A172 (cell line): ENCODE measurements around the gene SEMA4D. TPM values are rescaled to one million over a fixed set of nuclear protein-coding genes. Genes with fewer than 3 reads are reported as not detected.

ENCODE experiments used
- DNase-seq: peaks from one replicate; pipeline ENCODE4 v3.0.0-alpha.2; 2015; ENCODE audit warnings: low spot score
- total RNA-seq: library from RNA; depleted of rRNA; stranded (reverse); fragments of >200 nt; shearing (Covaris generic); gene quantifications from 2 replicates; pipeline ENCODE4 v1.2.3, GENCODE V29; 2014

The SEMA4D gene
- total RNA-seq, 1 experiment from 2014 or later: 5.1 TPM

GRCh38 chr9:89445801-89446251 is 52.1 kb downstream of the SEMA4D start:
- DNase-seq: no peak

- no peak for DNase-seq
Measured at GRCh38 chr9:89444925-89445765, 52.8 kb downstream of the SEMA4D start.

DNA sequence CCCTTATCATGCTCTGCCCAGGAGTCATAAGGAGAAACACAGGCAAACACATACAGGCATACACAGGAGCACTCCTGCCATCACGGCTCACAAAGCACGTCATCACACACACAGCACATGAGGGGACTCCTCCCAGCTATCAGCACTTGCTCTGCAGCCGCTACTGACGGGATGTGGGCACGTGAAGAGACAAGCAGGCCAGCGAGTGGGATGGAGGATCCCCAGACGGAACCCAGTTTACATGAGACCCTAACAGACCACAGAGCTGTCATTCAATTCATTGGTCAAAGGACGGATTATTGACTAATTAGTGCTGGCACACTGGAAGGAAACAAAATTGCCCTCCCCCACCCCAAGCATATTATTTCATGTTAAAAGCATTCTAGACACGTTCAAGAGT is 53.6 kb downstream of the SEMA4D start:
- no peak for DNase-seq

DNA sequence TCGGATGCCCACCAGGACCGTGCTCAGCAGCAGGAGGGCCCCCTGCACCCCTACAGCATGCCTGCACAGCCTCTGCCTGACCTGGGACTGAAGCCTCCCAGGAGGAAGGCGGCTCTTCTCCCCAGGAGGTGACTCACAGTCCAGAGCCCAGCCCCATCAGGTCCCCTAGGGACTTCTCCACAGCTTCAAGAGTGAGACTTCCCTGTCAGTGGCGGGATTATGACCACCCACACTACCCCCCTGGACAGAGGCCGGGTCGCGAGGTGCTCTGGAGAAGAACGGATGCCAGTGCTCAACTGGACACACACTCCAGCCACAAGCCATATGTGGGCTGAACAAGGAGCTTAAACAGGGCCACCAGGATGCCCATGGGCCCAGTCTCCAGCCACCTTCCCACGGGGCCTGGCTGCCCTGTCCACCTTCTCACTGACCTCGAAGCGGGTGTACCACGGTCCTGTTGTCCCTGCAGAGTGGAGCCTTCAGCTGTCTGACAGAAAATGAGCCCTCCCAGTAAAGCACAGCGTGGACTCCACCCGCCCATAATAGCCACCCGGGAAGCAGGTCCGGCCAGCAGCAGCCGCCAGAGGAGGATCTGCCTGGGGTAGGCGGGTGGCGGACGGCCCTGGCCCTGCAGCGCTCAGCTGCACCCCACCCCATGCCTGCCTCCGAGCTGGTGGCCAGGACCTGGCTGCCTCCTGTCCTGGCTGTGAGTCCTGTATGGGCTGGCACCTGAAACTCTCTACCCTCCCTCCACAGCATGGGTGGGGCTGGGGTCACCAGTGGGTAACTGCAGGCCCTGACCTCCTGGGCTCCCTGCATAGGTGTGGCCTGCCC is 54.7 kb downstream of the SEMA4D start:
- peak; percentile 70 for DNase-seq

DNA sequence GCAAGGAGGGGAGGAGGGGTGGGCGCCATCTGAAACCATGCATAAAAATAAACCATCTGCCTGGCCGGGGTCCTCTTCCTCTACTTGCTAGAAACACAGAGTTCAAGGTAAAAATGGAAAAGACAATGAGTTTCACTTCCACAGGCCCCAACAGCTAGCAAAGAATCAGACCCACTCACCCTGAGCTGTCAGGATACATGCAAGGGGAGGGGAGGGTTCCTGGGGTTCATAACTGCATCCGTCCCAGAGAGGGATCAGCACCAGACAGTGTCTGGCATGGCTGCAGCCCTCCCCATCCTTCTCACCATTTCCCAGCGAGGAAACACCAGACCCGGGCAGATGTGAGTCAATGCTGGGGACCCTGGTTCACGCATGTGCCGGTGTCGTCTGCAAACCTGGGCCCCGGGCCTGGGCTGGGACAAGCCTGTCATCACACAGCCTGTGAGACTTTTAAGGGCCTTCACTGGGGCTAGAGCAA is 55.4 kb downstream of the SEMA4D start:
- DNase-seq: no peak

GRCh38 chr9:89441986-89442385 is 55.9 kb downstream of the SEMA4D start:
- no peak for DNase-seq

GRCh38 chr9:89441655-89441970 is 56.3 kb downstream of the SEMA4D start:
- no peak for DNase-seq

DNA sequence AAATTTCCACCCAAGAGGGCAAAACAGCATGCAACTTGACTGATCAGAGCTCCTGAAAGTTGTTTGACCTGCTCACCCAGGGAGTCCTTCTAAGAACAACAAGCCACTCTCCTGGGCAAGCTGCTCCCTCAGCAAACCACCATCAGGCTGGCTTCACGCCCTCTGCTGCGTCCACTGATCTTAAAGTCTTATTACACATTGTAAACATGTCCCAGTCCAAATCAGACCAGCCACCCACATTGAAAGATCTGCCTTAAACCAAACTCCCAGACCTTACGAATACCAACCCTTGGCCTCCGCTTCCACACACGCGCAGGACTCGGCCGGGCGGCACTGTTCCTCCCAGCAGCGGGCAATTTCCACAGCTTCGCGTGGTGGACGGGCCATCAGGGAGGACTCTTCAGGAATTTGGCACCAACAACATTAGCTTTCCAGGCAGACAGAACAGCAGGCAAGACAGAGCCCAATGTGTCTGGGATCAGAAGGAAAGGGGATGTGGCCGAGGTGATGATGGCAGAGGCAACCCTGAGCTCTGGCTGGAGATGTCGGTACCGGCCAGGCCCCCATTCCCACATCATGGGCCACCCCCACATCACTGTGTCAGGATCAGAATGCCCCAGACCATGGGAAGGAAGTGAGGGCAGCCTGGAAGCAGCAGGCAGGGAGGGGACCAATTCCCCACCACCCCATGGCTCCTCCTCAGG is 56.8 kb downstream of the SEMA4D start:
- no peak for DNase-seq

DNA sequence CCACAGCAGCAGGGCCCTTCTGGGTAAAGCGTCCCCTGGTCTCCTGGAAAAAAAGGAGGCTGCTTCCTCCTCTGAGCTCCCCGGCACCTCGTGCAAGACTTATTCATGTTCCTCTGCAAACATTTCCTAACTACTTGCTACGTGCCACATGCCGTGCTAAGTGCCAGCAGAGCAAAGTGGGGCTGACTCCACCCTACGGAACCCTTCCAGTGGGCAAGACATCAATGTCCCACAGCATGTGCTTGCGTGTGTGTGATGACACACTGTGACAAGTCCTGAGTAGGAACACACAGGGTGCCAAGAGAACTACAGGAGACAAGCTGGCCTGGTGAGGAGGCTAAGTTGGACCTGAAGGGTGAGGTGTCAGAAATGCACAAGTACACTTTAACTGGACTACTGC is 57.4 kb downstream of the SEMA4D start:
- no peak for DNase-seq

DNA sequence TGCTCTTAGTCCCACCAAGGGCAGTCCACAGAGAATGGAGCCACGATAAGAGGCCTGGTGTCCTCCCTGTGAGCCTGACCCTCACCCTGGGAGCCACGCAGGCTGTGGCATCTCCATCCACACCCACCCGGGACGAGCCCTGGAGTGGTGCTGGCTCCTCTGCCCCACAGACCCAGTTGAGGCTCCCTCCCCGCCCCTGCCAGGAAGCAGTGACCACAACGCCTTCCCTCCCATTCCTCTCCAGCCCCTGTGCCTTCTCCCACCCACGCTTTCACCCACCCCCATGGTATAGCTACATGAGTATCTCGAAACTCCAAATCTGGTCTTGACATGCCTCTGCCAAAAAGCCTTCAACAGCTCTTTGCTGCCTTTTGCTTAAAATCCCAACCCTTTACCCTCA is 57.9 kb downstream of the SEMA4D start:
- DNase-seq: no peak

GRCh38 chr9:89439571-89439970 is 58.3 kb downstream of the SEMA4D start:
- DNase-seq: no peak

DNA sequence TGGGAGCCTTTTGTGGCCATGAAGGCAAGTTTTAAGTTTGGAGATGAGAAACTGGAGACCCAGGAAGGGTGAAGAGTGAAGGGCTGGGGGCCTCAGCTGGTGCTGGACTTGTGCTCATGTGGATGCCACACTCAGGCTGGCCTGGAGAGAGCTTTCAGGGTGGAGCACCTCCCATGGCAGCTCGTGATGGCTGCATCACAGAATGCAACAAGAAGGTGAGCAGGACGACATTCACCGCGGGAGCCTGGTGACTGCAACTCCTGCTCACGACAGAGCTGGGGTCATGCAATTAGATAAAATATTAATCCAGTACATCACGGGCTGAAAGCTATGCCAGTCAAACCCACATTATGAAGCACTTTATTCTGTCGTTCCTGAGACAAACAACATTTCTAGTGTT is 59.7 kb downstream of the SEMA4D start:
- DNase-seq: no peak

- no peak for DNase-seq
Measured at GRCh38 chr9:89437772-89438171, 60.1 kb downstream of the SEMA4D start.

- no peak for DNase-seq
Measured at GRCh38 chr9:89436963-89437625, 60.8 kb downstream of the SEMA4D start.

- DNase-seq: no peak
Measured at GRCh38 chr9:89436326-89436725, 61.6 kb downstream of the SEMA4D start.

DNA sequence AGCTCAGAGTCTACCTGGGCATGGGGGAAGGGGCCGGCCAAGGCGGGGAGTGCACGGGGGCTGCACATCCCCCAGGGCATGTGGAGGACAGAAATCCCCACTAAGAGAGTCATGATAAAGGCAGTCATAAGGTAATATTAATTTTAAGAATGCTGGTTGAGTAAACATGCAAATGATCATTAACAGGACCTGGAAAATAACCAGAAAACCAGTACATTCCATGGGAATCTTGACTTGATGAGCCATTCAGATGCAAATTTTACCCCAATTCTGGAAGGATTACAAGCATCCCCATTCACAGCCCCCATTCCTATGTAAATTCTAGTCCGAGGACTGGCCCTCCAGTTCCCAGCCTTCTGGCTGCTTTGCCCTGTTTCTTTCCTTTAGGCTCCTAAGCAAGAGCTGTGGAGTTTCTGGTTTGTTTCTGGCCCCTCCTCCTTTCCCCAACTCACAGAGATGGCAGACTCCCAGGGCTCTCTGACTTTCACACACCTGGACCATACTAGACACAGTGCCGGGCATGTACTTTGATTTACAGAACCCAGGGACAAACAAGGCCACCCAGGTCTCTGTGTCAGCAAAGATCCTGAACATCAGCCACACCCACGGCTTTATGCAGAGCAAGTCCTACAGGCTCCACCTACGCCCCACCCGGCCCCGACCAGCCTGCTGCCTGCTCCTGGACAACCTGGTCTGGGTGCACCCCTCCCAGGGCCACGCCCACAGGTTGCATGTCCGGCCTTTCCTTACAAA is 62.7 kb downstream of the SEMA4D start:
- DNase-seq: no peak

DNA sequence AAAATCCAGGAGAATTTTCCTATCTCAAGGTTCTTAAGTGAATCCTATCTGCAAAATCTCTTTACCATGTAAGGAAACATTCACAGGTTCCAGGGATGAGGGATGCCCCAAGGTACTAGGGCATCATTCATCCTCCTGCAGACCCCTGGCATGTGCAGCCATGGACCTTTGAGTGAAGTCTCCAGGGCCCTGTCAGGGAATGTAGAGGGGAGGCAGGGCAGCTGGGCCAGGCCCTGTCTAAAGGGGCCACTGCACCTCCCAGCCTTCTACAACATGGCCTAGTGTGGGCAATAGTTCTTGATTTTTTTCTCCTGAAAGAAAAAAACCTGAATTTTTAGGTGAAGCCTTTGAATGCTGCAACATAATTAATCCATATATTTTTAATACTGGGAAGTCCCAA is 63.3 kb downstream of the SEMA4D start:
- no peak for DNase-seq

DNA sequence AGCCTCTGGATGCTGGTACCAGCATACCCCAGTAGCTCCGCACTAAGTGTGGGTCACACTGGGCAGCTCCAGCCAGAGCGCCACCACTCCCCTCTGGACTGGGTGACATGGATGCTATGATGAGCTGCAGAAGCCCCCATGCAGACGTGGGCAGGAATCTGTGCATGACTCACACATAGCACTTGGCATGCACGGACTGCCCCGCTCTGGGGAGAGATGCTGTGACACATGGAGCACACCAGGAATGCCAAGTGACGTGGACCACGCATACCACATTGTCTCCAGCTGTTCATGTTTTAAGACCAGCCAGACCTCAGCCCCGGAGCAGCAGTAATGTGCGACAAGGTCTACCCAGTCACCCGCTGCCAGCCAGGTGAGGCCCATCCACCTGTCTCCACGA is 64.1 kb downstream of the SEMA4D start:
- DNase-seq: no peak

GRCh38 chr9:89432986-89433530 is 64.9 kb downstream of the SEMA4D start:
- DNase-seq: no peak

DNA sequence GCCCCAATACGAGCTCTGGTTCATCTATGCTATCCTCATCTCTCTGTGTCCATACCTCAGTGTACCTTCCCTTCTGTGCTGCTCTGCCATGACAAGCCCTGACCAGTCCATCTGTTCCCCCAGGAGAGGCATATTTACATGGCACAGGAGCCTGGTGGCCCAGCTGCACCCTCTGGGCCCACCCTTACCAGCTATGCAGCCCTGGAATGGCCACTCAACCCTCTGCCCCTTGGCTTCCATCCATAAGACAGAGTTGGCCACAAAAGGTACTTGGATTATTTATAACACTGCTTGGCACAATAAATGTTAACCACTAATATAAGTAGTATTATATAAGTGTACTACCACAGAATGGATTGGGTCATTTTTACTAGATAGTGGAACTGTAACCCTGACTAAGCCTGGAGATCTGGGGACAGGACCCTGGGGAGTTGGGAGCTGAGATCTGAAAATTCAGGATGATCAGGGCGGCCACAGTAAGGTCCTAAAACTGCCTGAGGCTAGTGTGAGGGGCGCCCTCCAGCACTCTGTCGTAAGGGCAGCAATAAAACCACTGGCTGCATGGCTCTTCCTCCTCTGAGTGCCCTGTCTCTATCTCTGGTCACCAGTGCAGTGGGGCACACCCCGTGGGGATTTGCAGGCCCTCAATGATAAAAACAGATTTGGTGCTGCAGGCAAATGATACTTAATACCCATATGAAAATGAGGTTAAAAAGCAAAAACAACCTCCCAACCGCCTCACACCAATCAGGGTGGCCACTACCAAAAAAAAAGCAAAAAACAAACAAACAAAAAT is 65.8 kb downstream of the SEMA4D start:
- no peak for DNase-seq
